Measurements from ENCODE around the gene SERINC5. TPM values are rescaled to one million over a fixed set of nuclear protein-coding genes. Genes with fewer than 3 reads are reported as not detected.

Gene SERINC5
- total RNA-seq, 4 donors from 2014 or later = 9.7 to 21.7 (median 17.3) TPM

GRCh38 chr5:80251636-80252035 is 4.2 kb downstream of the SERINC5 start:
- no peak for TF ChIP-seq CTCF (IDR thresholded peaks at IDR 0.05; ENCODE audit: low read depth)

GRCh38 chr5:80250801-80251200 is 5.0 kb downstream of the SERINC5 start:
- no peak for TF ChIP-seq CTCF (IDR thresholded peaks at IDR 0.05; ENCODE audit: low read depth)

- TF ChIP-seq CTCF (IDR thresholded peaks at IDR 0.05; ENCODE audit: low read depth) = no peak
Measured at GRCh38 chr5:80249901-80250300, 5.9 kb downstream of the SERINC5 start.

DNA sequence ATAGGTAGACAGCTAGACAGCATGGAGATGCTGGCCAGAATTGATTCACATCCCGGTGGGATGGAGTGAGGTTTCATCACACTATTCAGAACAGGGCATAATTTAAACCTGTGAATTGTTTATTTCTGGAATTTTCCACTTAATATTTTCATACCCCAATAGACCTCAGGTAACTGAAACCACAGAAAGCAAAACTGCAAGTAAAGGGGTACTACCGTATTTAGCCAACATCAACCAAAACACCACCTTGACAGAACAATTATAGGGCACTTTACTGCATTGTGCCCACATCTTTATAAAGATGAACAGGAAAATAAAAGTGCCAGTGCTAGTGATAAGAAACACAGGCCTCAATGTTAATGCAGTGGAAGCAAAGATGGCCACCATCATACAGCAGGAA is 7.5 kb downstream of the SERINC5 start:
- no peak for TF ChIP-seq CTCF (IDR thresholded peaks at IDR 0.05; ENCODE audit: low read depth)

- no peak for TF ChIP-seq CTCF (IDR thresholded peaks at IDR 0.05; ENCODE audit: low read depth)
Measured at GRCh38 chr5:80246995-80247729, 8.7 kb downstream of the SERINC5 start.

DNA sequence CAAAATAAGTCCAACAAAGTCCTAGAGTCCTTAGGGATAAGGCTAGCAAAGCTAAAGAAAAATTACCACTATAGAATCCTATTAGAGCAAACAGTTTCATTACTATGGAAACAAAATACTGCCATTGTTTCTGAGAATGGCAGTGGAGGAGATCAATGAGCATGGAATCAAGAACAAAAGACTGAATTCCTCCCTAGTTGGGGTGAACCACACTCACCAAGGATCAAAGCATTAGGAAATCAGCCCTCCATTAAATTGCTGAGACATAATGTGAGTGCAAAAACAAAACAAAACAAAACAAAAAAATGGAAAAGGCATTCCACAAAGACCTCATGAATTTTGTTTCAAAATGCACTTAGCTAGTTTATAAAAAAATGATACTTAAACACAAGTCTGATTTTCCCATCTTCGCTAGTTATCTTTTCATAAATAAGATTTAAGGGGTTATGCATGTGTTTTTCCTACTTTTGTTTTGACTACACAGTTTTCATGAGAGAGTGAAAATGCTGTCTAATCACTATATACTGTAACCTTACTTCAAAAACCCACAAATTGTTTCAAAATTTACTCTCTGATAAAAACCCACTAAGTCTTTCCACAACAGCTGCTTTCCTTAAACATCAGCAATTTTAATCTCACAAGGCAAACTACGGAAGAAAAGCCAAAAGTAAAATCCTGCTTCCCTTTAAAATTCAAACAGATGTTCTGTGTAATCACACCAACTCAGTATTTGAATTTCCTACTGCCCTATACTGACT is 9.7 kb downstream of the SERINC5 start:
- no peak for TF ChIP-seq CTCF (IDR thresholded peaks at IDR 0.05; ENCODE audit: low read depth)

- TF ChIP-seq CTCF (IDR thresholded peaks at IDR 0.05; ENCODE audit: low read depth) = no peak
Measured at GRCh38 chr5:80243567-80243966, 12.3 kb downstream of the SERINC5 start.

All from subcutaneous adipose tissue (tissue), 4 donors.